Smooth muscle cell of bladder (primary cell): Measurements from ENCODE around the gene AGA. TPM values are rescaled to one million over a fixed set of nuclear protein-coding genes. Genes with fewer than 3 reads are reported as not detected.

Experiments
- total RNA-seq: library from RNA; depleted of rRNA; stranded (reverse); fragments of >200 nt; gene quantifications from 2 replicates; pipeline ENCODE4 v1.2.3, GENCODE V29; 2014

The AGA gene
- total RNA-seq = 58.9 and 77.3 TPM in 2 replicates

GRCh38 chr4:177441803-177442622 is at the start of gene AGA:
TSS of gene AGA (minus strand) at chr4:177442437. CDS start at chr4:177442375, 62 bp downstream.

Other genes starting within 250 kb of the AGA start
- gene NEIL3, start 132.6 kb downstream of the AGA start, total RNA-seq = 1.3 and 1.8 TPM in 2 replicates